Transverse colon (tissue), 4 donors: ENCODE results near the gene PLSCR2.

Experiments used
- POLR2AphosphoS5 ChIP-seq, 3 donors: sonication (generic); formaldehyde crosslinking; IDR thresholded peaks; one replicate each; pipeline ENCODE4 v1.6.1; 2016; ENCODE audit warnings: antibody characterized with exemption in 3 of 3
- TF ChIP-seq, protein P1 (sequence below), 5 experiments: fragments of 200-600 bp in 3 of 5; fragments of 450-650 bp in 2 of 5; sonication (generic) in 3 of 5; IDR thresholded peaks; 1 replicate in 2 of 5; 2 replicates in 3 of 5; pipeline ENCODE4 v1.5.1; 2016 to 2017; ENCODE audit warnings: antibody characterized with exemption in 5 of 5, inconsistent platforms in 3 of 5, mild to moderate bottlenecking in 2 of 5, moderate library complexity in 1 of 5

DNA sequence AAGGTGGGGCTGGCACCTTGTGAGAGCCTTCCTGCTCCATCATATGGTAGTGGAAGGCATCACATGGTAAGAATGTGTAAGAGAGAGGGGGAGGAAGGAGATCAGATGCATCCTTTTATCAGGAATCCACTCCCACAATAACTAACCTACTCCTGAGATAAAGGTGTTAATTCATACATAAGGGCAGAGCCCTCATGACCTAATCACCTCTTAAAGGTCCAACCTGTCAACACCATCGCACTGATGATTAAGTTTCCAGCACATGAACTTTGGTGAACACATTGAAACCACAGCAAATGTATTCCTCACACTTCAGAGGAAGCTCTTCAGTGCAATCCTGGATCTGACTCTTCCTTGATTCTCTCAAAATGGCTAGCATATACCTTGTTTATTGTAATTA is 55.4 kb downstream of the PLSCR2 start:
- TF ChIP-seq, protein P1, sequence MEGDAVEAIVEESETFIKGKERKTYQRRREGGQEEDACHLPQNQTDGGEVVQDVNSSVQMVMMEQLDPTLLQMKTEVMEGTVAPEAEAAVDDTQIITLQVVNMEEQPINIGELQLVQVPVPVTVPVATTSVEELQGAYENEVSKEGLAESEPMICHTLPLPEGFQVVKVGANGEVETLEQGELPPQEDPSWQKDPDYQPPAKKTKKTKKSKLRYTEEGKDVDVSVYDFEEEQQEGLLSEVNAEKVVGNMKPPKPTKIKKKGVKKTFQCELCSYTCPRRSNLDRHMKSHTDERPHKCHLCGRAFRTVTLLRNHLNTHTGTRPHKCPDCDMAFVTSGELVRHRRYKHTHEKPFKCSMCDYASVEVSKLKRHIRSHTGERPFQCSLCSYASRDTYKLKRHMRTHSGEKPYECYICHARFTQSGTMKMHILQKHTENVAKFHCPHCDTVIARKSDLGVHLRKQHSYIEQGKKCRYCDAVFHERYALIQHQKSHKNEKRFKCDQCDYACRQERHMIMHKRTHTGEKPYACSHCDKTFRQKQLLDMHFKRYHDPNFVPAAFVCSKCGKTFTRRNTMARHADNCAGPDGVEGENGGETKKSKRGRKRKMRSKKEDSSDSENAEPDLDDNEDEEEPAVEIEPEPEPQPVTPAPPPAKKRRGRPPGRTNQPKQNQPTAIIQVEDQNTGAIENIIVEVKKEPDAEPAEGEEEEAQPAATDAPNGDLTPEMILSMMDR (IDR thresholded peaks at IDR 0.05): no peak
- TF ChIP-seq POLR2AphosphoS5 (IDR thresholded peaks at IDR 0.05): no peak
